GM10266 (cell line): ENCODE data around the gene ALPP.
"Not testable (repeated sequence)": the region's sequence is repeated elsewhere in the genome, so short reads cannot be mapped to it uniquely, and the experiment has no call there.

Experiments
- DNase-seq: peaks from one replicate; pipeline ENCODE4 v3.0.0; 2012; ENCODE audit errors: extremely low spot score
- CTCF ChIP-seq: IDR thresholded peaks from 2 replicates; pipeline ENCODE4 v1.5.1; 2012; ENCODE audit warnings: mild to moderate bottlenecking, low read depth; ENCODE audit not compliant: control insufficient read depth, insufficient read depth; ENCODE audit errors: missing control alignments

ALPP gene

GRCh38 chr2:232384466-232384865 lies 5.9 kb downstream of the ALPP start:
- DNase-seq: no peak

GRCh38 chr2:232385058-232385457 lies 6.5 kb downstream of the ALPP start:
- DNase-seq: not testable (repeated sequence)

More at GRCh38 chr2:232384466-232384865, 5.9 kb downstream of the ALPP start:
- TF ChIP-seq CTCF: no peak

GRCh38 chr2:232385660-232386489 lies 7.3 kb downstream of the ALPP start:
- no peak for DNase-seq
- TF ChIP-seq CTCF: no peak

GRCh38 chr2:232386490-232386739 lies 7.9 kb downstream of the ALPP start:
- no peak for DNase-seq
- no peak for TF ChIP-seq CTCF

GRCh38 chr2:232386740-232387450 lies 8.3 kb downstream of the ALPP start:
- no peak for TF ChIP-seq CTCF
- DNase-seq: no peak

GRCh38 chr2:232387451-232388171 lies 9.1 kb downstream of the ALPP start:
- no peak for DNase-seq

More at GRCh38 chr2:232387451-232388171, 9.1 kb downstream of the ALPP start:
- TF ChIP-seq CTCF: no peak
